Ovary (tissue), 3 donors: ENCODE data around the gene RBM46.

ENCODE experiments used
- POLR2A ChIP-seq: fragments of 450-650 bp; IDR thresholded peaks from one replicate; pipeline ENCODE4 v1.6.1; 2017; ENCODE audit warnings: antibody characterized with exemption, mild to moderate bottlenecking, moderate library complexity
- TF ChIP-seq, protein P1 (sequence below), 3 donors: fragments of 450-650 bp in 2 of 3; fragments of 200-600 bp in 1 of 3; IDR thresholded peaks; one replicate each; pipeline versions ENCODE4 v1.5.1 to v1.8.0; 2016 to 2022; ENCODE audit warnings: antibody characterized with exemption in 3 of 3, mild to moderate bottlenecking in 1 of 3
- donor health status: DM: no; HTN: no; CAD: no.

- TF ChIP-seq, protein P1, sequence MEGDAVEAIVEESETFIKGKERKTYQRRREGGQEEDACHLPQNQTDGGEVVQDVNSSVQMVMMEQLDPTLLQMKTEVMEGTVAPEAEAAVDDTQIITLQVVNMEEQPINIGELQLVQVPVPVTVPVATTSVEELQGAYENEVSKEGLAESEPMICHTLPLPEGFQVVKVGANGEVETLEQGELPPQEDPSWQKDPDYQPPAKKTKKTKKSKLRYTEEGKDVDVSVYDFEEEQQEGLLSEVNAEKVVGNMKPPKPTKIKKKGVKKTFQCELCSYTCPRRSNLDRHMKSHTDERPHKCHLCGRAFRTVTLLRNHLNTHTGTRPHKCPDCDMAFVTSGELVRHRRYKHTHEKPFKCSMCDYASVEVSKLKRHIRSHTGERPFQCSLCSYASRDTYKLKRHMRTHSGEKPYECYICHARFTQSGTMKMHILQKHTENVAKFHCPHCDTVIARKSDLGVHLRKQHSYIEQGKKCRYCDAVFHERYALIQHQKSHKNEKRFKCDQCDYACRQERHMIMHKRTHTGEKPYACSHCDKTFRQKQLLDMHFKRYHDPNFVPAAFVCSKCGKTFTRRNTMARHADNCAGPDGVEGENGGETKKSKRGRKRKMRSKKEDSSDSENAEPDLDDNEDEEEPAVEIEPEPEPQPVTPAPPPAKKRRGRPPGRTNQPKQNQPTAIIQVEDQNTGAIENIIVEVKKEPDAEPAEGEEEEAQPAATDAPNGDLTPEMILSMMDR (IDR thresholded peaks at IDR 0.05): no peak
- no peak for TF ChIP-seq POLR2A
Observed at GRCh38 chr4:154872198-154872597, 91.1 kb downstream of the RBM46 start.
